ENCODE measurements around the gene RNASE4. TPM values are rescaled to one million over a fixed set of nuclear protein-coding genes. Genes with fewer than 3 reads are reported as not detected.

RNASE4 gene
- total RNA-seq, 1 experiment from 2014 or later: 2.4 TPM

DNA sequence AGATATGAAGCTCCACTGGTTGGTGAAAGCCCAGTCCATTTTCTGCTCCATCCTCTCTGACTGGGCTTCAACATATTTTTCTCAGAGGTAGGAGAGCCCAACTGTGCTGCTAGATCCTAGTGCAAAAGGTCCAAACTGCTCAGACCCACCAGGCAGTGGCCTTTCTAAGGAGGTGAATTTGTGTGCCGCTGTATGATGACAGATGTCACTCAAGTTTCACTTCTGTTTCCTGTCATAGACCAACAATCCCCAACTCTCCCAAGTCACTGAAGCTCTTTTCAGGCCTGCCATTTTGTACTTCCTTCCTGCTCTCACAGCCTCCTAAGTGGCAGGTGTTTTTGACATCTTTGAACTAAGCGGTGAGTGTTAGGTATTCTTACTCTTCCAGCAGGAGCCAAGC is 16.4 kb upstream of the RNASE4 start:
- peaks cover 27% of the 10 kb centered on the region for H3K27me3 Mint-ChIP-seq (ENCODE audit: insufficient read depth, unreplicated experiment)

DNA sequence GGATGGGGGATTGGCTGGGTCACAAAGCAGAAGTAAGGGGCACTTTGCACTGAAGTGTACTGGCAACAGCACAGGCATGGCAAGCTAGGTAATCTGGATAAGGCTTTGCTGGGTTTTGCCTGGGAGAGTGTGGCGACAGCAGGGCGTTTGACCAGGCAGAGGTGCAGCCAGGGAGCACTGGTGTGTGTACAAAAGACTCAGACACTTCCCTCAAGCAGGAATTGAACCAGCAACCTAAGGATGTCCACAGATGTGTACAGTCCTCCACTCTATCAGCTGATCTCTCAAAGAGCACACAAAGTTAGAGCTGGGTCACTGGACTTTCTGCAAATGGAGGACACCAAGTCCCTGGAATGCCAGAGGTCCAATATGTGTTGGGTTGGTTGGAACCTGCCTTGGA is 15.4 kb upstream of the RNASE4 start:
- no peaks in the 10 kb centered on the region for H3K9me3 Mint-ChIP-seq (ENCODE audit: unreplicated experiment)
- no TSS peak for BruUV-seq (replicated peaks)
- no peak overlapping the region for H3K4me3 Mint-ChIP-seq (ENCODE audit: unreplicated experiment)
- no peak overlapping the region for H3K27ac Mint-ChIP-seq (ENCODE audit: low read depth, unreplicated experiment)
- no peak for DNase-seq (ENCODE audit: unreplicated experiment)
- no peaks in the 10 kb centered on the region for H3K36me3 Mint-ChIP-seq (ENCODE audit: insufficient read depth, unreplicated experiment)
- TF ChIP-seq, protein P1, sequence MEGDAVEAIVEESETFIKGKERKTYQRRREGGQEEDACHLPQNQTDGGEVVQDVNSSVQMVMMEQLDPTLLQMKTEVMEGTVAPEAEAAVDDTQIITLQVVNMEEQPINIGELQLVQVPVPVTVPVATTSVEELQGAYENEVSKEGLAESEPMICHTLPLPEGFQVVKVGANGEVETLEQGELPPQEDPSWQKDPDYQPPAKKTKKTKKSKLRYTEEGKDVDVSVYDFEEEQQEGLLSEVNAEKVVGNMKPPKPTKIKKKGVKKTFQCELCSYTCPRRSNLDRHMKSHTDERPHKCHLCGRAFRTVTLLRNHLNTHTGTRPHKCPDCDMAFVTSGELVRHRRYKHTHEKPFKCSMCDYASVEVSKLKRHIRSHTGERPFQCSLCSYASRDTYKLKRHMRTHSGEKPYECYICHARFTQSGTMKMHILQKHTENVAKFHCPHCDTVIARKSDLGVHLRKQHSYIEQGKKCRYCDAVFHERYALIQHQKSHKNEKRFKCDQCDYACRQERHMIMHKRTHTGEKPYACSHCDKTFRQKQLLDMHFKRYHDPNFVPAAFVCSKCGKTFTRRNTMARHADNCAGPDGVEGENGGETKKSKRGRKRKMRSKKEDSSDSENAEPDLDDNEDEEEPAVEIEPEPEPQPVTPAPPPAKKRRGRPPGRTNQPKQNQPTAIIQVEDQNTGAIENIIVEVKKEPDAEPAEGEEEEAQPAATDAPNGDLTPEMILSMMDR (IDR thresholded peaks at IDR 0.05; ENCODE audit: unreplicated experiment): no peak
- intact Hi-C loops (cut with micrococcal nuclease): no loop called here
- ChIA-PET POLR2A (interaction anchor here (0.8 kb wide), 1 partner anchor 11 kb away, joined by 3 read pairs; no protein-coding TSS in a partner anchor), CTCF (interaction anchor here (1.0 to 1.7 kb wide), 5 partner anchors 9 to 60 kb away, joined by 3 to 5 read pairs (median 5); no protein-coding TSS in a partner anchor)
- H3K4me1 Mint-ChIP-seq (ENCODE audit: insufficient read depth, unreplicated experiment): no peaks in the 10 kb centered on the region
- peaks cover 27% of the 10 kb centered on the region for H3K27me3 Mint-ChIP-seq (ENCODE audit: insufficient read depth, unreplicated experiment)

More for the DNA sequence above, 16.4 kb upstream of the RNASE4 start:
- intact Hi-C loops (cut with micrococcal nuclease): no loop called here
- no TSS peak for BruUV-seq (replicated peaks)
- no peak for DNase-seq (ENCODE audit: unreplicated experiment)
- Mint-ChIP-seq H3K4me1 (ENCODE audit: insufficient read depth, unreplicated experiment) (peaks cover 9% of the 10 kb centered on the region), H3K27ac (ENCODE audit: low read depth, unreplicated experiment) (no peak overlapping the region), H3K4me3 (ENCODE audit: unreplicated experiment) (no peak overlapping the region), H3K36me3 (ENCODE audit: insufficient read depth, unreplicated experiment) (no peaks in the 10 kb centered on the region), H3K9me3 (ENCODE audit: unreplicated experiment) (no peaks in the 10 kb centered on the region)
- ChIA-PET POLR2A (no interaction called here), CTCF (interaction anchor here (1.0 to 1.1 kb wide), 3 partner anchors 10 to 303 kb away, joined by 3 read pairs; no protein-coding TSS in a partner anchor)
- TF ChIP-seq, protein P1 (IDR thresholded peaks at IDR 0.05; ENCODE audit: unreplicated experiment): no peak

- no TSS peak for BruUV-seq (replicated peaks)
- H3K36me3 Mint-ChIP-seq (ENCODE audit: insufficient read depth, unreplicated experiment): no peaks in the 10 kb centered on the region
- TF ChIP-seq, protein P1 (IDR thresholded peaks at IDR 0.05; ENCODE audit: unreplicated experiment): no peak
- no peaks in the 10 kb centered on the region for H3K4me1 Mint-ChIP-seq (ENCODE audit: insufficient read depth, unreplicated experiment)
- no peak overlapping the region for H3K4me3 Mint-ChIP-seq (ENCODE audit: unreplicated experiment)
- H3K9me3 Mint-ChIP-seq (ENCODE audit: unreplicated experiment): no peaks in the 10 kb centered on the region
- intact Hi-C loops (cut with micrococcal nuclease): no loop called here
- H3K27me3 Mint-ChIP-seq (ENCODE audit: insufficient read depth, unreplicated experiment): peaks cover 23% of the 10 kb centered on the region
- no peak for DNase-seq (ENCODE audit: unreplicated experiment)
- no peak overlapping the region for H3K27ac Mint-ChIP-seq (ENCODE audit: low read depth, unreplicated experiment)
- ChIA-PET CTCF (interaction anchor here (0.6 to 1.0 kb wide), 2 partner anchors 9 to 370 kb away, joined by 3 to 4 read pairs; no protein-coding TSS in a partner anchor), POLR2A (no interaction called here)
Measured at GRCh38 chr14:20671597-20672283, 12.6 kb upstream of the RNASE4 start.

- intact Hi-C loops (cut with micrococcal nuclease): no loop called here
- H3K36me3 Mint-ChIP-seq (ENCODE audit: insufficient read depth, unreplicated experiment): no peaks in the 10 kb centered on the region
- no peaks in the 10 kb centered on the region for H3K9me3 Mint-ChIP-seq (ENCODE audit: unreplicated experiment)
- ChIA-PET POLR2A (interaction anchor here (0.6 kb wide), 1 partner anchor 212 kb away, joined by 3 read pairs; no protein-coding TSS in a partner anchor), CTCF (interaction anchor here (0.7 kb wide), 1 partner anchor 180 kb away, joined by 3 read pairs; no protein-coding TSS in a partner anchor)
- DNase-seq (ENCODE audit: unreplicated experiment): no peak
- TF ChIP-seq, protein P1 (IDR thresholded peaks at IDR 0.05; ENCODE audit: unreplicated experiment): no peak
- H3K27ac Mint-ChIP-seq (ENCODE audit: low read depth, unreplicated experiment): no peak overlapping the region
- no TSS peak for BruUV-seq (replicated peaks)
- no peaks in the 10 kb centered on the region for H3K27me3 Mint-ChIP-seq (ENCODE audit: insufficient read depth, unreplicated experiment)
- H3K4me1 Mint-ChIP-seq (ENCODE audit: insufficient read depth, unreplicated experiment): peaks cover 6% of the 10 kb centered on the region
- H3K4me3 Mint-ChIP-seq (ENCODE audit: unreplicated experiment): no peak overlapping the region
Measured at GRCh38 chr14:20675669-20676068, 8.7 kb upstream of the RNASE4 start.
